ENCODE results near the gene AK4. TPM values are rescaled to one million over a fixed set of nuclear protein-coding genes. Genes with fewer than 3 reads are reported as not detected.

AK4 gene
- total RNA-seq, 2 experiments from 2014 or later, result 0.08 to 0.14 TPM

GRCh38 chr1:65229201-65229600 lies 81.2 kb downstream of the AK4 start:
- no peak for TF ChIP-seq CTCF (IDR thresholded peaks at IDR 0.05)
- no peak overlapping the region for H3K27ac Mint-ChIP-seq
- no peaks in the 10 kb centered on the region for H3K9me3 Mint-ChIP-seq
- H3K27me3 ChIP-seq (ENCODE audit: control insufficient read depth in 1 of 2, insufficient read depth in 2 of 2, low read length in 2 of 2), result no peaks in the 10 kb centered on the region
- no peaks in the 10 kb centered on the region for H3K4me1 ChIP-seq (ENCODE audit: insufficient read depth, low read length)
- H3K4me3 ChIP-seq (ENCODE audit: low read length), result no peak overlapping the region
- ATAC-seq (ENCODE audit: poor library complexity), result no peak
- no peak overlapping the region for H3K27ac ChIP-seq (ENCODE audit: low read depth in 1 of 2, low read length in 2 of 2)
- H3K9me3 ChIP-seq (ENCODE audit: control insufficient read depth in 1 of 2, insufficient read depth in 1 of 2, low read length in 2 of 2), result no peaks in the 10 kb centered on the region
- ChIA-PET CTCF (interaction anchor here (1.0 to 1.8 kb wide), 2 partner anchors 13 to 458 kb away, joined by 3 to 4 read pairs; no protein-coding TSS in a partner anchor), POLR2A (no interaction called here)
- no peak overlapping the region for H3K4me3 Mint-ChIP-seq
- H3K27me3 Mint-ChIP-seq, result peaks cover 28% of the 10 kb centered on the region
- intact Hi-C loops (cut with DNase I, micrococcal nuclease), result no loop called here
- H3K4me1 Mint-ChIP-seq (ENCODE audit: low read depth), result peaks cover 5% of the 10 kb centered on the region
- H3K36me3 Mint-ChIP-seq (ENCODE audit: low read depth), result no peaks in the 10 kb centered on the region
- DNase-seq, result no peak
- H3K36me3 ChIP-seq (ENCODE audit: insufficient read depth, low read length), result no peaks in the 10 kb centered on the region

DNA sequence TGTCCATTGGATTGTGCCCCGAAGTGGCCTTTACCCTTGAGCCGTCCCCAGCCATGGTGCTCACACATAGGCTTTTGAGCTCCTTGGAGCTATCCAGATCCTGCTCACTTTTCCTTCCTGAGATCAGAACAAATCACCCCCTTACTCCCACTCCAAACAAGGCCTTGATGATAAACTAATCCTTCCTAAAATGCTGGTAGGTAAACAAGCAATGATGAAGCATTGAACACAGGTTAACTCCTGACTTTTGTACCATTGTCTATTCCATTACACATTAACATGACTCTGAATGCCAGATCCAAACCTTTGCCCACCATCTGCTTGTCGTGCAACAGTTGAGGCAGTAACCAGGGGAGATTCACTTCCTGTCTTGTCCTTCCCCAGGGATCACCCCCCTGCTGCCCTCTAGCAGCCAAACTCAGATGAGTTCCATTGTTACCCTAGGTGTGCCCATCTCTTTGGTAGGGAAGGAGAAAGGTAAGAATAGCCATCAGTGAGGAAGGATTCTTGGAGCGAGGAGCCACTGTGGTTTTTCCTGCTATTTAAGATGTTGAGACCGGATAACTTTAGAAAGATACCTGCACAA lies 81.8 kb downstream of the AK4 start:
- ATAC-seq (ENCODE audit: poor library complexity) (no peak), DNase-seq (no peak)
- no peak for TF ChIP-seq CTCF (IDR thresholded peaks at IDR 0.05)
- intact Hi-C loops (cut with DNase I, micrococcal nuclease), result no loop called here
- H3K27ac Mint-ChIP-seq, result no peak overlapping the region
- H3K36me3 Mint-ChIP-seq (ENCODE audit: low read depth), result no peaks in the 10 kb centered on the region
- no peaks in the 10 kb centered on the region for H3K9me3 Mint-ChIP-seq
- H3K36me3 ChIP-seq (ENCODE audit: insufficient read depth, low read length), result no peaks in the 10 kb centered on the region
- H3K9me3 ChIP-seq (ENCODE audit: control insufficient read depth in 1 of 2, insufficient read depth in 1 of 2, low read length in 2 of 2), result no peaks in the 10 kb centered on the region
- no peak overlapping the region for H3K27ac ChIP-seq (ENCODE audit: low read depth in 1 of 2, low read length in 2 of 2)
- no peaks in the 10 kb centered on the region for H3K4me1 ChIP-seq (ENCODE audit: insufficient read depth, low read length)
- POLR2A ChIA-PET, result no interaction called here
- CTCF ChIA-PET, result interaction anchor here (1.0 to 1.8 kb wide), 2 partner anchors 12 to 458 kb away, joined by 3 to 4 read pairs; no protein-coding TSS in a partner anchor
- H3K4me3 ChIP-seq (ENCODE audit: low read length), result no peak overlapping the region
- H3K27me3 Mint-ChIP-seq, result peaks cover 28% of the 10 kb centered on the region
- H3K27me3 ChIP-seq (ENCODE audit: control insufficient read depth in 1 of 2, insufficient read depth in 2 of 2, low read length in 2 of 2), result no peaks in the 10 kb centered on the region
- no peak overlapping the region for H3K4me3 Mint-ChIP-seq
- H3K4me1 Mint-ChIP-seq (ENCODE audit: low read depth), result peaks cover 5% of the 10 kb centered on the region

DNA sequence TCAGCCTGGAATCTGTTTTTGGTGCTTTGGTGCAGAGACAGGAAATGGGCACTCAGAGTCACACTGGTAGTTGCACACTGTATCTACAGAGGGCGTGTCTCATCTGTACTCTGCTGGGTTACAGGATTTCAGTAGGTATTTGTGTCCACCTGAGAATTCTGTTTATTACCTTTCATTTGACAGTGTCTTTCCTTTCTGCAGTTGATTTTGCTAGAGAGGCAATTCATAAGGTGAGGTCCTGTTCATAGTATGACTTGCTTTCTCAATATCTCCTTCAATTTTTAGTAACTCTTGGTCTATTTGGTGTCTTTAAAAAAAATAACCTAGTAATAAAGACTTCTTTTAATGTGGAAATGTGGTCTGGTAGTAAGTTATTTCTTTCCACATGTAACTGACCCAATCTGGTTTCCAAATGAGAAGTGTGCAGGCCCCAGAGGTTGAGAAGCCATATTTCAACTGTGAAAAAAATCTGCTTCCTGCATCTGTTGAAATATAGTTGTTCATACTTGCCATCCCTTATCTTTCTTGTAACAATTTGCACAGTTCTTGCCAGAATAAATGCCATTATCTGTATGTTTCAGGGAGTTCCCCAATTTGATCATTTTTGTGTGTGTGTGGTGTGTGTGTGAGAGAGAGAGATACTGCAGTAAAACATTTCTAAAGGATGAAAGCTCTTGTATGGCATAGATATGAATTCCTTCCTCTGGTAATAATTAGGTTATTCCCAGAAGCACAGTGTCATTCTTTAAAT lies 82.9 kb downstream of the AK4 start:
- no peak overlapping the region for H3K27ac Mint-ChIP-seq
- POLR2A ChIA-PET, result interaction anchor here (0.9 kb wide), 1 partner anchor 23 kb away, joined by 3 read pairs; no protein-coding TSS in a partner anchor

More for the DNA sequence above, 82.9 kb downstream of the AK4 start:
- Histone ChIP-seq H3K9me3 (ENCODE audit: control insufficient read depth in 1 of 2, insufficient read depth in 1 of 2, low read length in 2 of 2) (no peaks in the 10 kb centered on the region), H3K36me3 (ENCODE audit: insufficient read depth, low read length) (no peaks in the 10 kb centered on the region), H3K4me1 (ENCODE audit: insufficient read depth, low read length) (no peaks in the 10 kb centered on the region), H3K27ac (ENCODE audit: low read depth in 1 of 2, low read length in 2 of 2) (no peak overlapping the region), H3K4me3 (ENCODE audit: low read length) (no peak overlapping the region), H3K27me3 (ENCODE audit: control insufficient read depth in 1 of 2, insufficient read depth in 2 of 2, low read length in 2 of 2) (no peaks in the 10 kb centered on the region)
- Mint-ChIP-seq H3K4me3 (no peak overlapping the region), H3K9me3 (no peaks in the 10 kb centered on the region), H3K27me3 (peaks cover 32% of the 10 kb centered on the region), H3K36me3 (ENCODE audit: low read depth) (no peaks in the 10 kb centered on the region), H3K4me1 (ENCODE audit: low read depth) (peaks cover 5% of the 10 kb centered on the region)
- CTCF ChIA-PET, result interaction anchor here (1.4 to 1.8 kb wide), 2 partner anchors 11 to 457 kb away, joined by 4 to 5 read pairs; no protein-coding TSS in a partner anchor
- intact Hi-C loops (cut with DNase I, micrococcal nuclease), result no loop called here
- TF ChIP-seq CTCF (IDR thresholded peaks at IDR 0.05), result no peak
- DNase-seq, result no peak
- ATAC-seq (ENCODE audit: poor library complexity), result no peak

Measured in CD4-positive, alpha-beta T cell (primary cell).